Measurements from ENCODE around the gene OSBPL6.
A peak's percentile ranks its signal among the peaks of the same experiment; 100 is the strongest.
"Not testable (repeated sequence)": the region's sequence is repeated elsewhere in the genome, so short reads cannot be mapped to it uniquely, and the experiment has no call there.

OSBPL6 gene

DNA sequence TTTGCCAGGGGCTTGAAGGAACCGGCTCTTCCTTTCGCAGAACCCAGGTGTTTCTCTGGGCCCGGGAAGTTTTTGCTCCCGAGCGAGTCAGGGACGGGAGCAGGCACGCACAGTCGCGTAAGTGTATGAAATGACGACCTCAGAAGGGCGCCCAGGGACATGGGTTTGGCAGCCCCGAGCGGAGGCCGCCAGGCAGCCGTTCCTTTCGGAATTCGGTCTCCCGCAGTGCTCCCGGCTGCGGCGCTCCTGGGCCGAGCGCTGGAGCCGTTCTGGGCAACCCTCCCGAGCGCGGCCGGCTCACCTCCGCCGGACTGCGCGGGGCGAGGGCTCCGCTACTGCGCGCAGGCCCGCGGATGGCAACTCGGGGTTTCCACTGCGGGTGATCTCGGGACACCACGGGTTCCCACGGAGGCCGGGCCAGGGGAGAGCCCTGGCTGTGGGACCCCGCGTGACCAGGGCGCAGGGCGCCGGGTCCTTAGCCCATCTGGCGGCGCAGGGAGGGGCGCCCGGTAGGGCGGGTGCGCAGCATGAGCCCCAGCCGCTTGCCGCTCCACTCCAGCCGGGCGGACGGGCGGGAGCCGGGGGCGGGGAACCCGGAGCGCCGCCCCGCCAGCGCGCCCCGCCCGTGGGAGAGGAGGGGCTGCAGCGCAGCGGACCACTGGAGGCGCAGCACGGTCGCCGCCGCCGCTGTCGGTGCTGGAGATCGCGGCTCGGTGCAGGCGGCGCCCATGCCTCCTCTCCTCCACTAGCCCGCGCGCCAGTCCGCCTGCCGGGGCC lies at the start of gene OSBPL6:
OSBPL6 (plus strand) TSS at position 690 of the 777 bp plus-strand sequence. CDS start 111,673 bp downstream, outside the sequence.
- DNase-seq, result peak; percentile 88

DNA sequence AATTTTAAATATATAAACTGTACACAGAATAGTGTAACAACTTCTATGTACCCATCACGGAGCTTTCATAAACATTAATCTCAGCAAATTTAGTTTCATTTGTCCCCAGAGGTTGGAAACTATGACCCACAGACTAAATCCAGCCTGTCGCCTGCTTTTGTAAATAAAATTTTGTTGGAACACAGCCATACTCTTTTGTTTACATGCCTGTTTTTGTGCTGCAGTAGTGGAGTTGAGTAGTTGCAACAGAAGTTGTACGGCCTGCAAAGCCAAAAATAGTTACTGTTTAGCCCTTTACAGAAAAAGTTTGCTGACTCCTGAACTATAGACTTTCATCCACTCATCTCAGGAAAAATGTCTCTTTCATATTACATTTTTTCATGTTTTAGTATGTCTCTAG lies 42.3 kb upstream of the OSBPL6 start:
- peak; percentile 55 for DNase-seq

DNA sequence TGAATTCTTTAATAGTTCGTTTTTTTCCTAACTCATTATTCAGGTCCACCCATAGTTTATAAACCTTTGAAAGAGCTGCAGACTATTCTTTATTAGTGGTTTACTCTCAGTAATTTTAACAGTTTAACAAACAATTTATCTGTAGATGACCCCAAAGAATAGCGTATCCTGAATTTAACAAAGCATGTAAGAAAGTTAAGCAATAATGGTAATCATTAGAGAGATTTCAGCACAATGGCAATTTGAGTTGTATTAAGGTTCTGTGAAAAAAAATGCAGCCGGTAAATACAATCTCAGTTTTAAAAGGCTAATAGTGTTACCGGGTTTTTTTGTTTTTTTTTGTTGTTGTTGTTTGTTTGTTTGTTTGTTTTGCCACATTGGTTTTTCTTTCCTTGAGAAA lies 41.8 kb upstream of the OSBPL6 start:
- no peak for DNase-seq

DNA sequence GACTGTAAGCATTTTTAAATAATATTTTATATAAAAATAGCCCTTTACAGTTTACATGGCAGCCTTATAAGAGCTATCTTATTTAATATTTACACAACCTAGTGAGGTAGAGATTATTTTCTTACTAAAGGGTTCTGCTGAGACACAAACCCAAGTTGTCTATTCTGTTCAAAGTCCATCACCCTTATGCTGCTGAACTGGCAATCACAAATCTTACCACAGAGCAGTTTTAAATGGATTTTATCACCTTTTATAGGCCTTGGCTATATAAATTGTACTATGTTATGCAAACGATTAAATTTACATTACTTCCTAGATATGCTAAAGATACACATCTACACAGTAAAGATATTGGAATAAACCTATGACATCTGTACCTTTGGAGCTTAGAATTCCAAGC lies 41.3 kb upstream of the OSBPL6 start:
- no peak for DNase-seq

DNA sequence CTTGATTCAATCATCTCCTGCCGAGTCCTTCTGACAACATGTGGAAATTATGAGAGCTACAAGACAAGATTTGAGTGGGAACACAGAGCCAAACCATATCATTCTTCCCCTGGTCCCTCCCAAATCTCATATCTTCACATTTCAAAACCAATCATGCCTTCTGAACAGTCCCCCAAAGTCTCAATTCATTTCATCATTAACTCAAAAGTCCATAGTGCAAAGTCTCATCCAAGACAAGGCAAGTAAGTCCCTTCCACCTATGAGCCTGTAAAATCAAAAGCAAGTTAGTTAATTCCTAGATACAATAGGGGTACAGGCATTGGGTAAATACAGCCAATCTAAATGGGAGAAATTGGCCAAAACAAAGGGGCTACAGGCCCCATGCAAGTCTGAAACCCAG lies 40.4 kb upstream of the OSBPL6 start:
- not testable (repeated sequence) for DNase-seq

DNA sequence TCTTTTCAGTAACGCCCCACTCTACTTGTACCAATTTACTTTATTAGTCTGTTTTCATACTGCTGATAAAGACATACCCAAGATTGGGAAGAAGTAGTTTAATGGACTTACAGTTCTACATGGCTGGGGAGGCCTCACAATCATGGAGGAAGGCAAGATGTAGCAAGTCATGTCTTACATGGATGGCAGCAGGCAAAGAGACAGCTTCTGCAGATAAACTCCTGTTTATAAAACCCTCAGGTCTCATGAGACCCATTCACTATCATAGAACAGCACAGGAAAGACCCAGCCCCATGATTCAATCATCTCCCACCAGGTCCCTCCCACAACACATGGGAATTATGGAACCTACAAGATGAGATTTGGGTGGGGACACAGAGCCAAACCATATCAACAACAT lies 38.8 kb upstream of the OSBPL6 start:
- DNase-seq, result no peak

DNA sequence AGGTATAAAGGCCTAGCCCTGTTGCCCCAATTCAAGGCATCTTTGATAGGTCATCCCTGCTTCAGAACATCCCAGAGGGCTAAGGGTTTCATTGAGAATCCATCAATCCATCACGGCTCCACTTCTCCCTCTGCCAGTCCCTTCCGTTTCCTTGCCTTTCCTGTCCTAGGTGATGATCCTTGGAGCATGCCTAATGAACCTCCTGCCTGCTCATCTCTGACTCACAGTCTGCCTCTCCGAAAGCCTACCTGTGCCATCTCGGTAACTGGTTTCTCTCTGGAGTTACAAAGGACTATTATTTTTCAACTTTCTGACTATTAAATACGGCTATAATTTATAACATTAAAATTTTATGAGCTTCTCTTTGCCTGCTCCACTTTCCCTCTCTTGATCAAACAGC lies 36.7 kb upstream of the OSBPL6 start:
- no peak for DNase-seq

DNA sequence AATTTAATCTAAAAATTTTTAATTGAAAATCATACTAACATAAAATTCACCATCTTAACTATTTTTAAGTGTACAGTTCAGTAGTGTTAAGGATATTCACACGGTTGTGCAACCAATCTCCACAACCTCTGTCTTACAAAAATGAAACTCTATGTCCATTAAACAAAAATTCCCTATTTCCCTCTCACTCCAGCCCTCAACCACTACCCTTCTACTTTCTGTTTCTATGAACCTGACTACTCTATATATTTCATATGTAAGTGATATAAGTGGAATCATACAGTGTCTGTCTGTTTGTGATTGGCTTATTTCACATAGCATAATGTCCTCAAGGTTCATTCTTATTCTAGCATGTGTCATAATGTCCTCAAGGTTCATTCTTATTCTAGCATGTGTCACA lies 34.3 kb upstream of the OSBPL6 start:
- DNase-seq, result no peak

DNA sequence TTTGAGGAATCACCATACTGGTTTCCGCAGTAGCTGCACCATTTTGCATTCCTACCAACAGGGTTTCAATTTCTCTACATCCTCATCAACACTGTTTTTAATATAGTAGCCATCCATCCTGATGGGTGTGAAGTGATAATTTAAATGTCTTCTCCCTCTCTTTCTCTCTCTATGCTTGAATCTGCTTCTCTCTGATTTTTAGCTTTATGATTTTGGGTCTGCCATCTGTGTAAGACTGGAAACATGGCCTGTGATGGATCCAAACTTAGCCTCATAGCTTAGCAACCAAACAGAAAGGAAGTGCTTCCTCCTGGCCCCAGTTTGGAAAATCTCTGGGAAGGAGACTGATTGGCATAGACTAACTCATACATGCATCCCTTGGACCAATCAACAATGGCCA lies 33.7 kb upstream of the OSBPL6 start:
- no peak for DNase-seq

DNA sequence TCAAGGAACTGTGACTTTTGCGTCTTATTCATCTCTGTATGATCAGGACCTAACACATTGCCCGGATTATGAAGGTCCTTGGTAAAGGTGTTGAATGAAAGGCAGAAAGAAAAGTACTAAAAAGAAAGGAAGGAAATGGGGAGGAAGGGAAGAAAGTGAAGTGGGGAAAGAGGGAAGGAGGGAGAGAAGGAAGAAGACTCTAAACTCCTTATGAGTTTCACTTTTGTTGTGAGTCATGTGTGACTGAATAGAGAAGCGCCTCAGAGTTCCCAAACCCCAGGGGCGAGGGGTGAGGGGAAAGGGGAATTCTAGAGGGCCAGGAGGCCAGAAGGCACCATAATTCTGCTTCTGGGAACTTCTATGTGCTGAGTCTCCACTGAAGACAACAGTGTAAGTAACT lies 30.9 kb upstream of the OSBPL6 start:
- DNase-seq, result no peak

DNA sequence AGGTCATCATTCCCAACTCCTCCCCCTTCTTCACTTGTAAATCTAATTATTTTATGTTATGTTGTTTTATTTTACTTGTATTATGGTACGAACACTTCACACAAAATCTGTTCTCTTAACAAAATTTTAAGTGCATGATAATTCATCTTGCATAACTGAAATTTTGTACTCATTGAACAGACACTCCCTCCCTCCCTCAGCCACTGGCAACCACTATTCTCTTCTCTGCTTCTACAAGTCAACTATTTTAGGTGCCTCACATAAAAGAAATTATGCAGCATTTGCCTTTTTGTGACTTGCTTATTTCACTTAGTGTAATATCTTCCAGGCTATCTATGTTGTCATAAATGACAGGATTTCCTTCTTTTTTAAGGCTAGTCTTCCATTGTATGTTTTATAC lies 30.4 kb upstream of the OSBPL6 start:
- DNase-seq, result no peak

DNA sequence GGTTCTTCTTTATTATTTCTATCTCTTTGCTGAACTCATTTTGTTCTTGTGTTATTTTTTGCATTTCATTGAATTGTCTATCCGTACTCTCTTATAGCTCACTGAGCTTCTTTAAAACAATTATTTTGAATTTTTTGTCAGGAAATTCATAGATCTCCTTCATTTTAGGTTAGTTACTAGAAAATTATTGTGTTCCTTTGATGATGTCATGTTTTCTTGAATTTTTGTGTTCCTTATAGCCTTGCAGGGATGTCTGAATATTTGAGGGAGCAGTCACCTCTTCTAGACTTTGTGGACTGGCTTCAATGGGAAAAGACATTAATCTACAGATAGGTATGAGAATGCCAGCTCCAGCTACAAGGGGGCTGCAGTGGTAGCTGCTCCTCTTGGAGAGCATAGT lies 20.7 kb upstream of the OSBPL6 start:
- DNase-seq, result no peak

DNA sequence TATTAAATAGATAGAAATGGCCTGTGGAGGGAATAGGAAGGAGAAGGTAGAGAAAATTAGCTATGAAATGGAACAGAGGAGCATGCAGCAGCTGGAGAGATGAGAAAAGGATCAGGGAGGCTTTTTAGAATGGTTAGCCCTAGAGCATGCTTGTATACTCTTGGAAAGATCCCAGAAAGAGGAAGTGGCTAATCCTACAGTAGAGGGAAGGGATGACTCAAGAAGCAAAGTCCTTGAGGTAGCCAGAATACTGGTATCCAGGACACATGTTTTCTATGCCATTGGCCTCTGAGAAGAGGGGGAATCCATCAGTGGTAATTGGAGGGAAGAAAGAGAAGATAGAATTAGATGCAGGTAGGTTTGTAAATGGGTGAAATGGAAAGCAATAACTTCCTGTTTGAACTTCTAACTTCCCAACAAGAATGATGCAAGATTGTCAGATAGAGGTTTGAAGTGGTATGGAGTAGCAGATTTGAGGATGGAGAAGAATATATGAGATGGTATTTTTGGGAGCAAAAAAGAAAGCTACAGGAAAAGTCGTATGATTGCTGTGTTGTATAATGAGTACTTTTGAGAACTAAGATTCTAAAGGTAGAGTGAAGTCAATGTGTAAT lies 17.1 kb upstream of the OSBPL6 start:
- DNase-seq, result no peak

DNA sequence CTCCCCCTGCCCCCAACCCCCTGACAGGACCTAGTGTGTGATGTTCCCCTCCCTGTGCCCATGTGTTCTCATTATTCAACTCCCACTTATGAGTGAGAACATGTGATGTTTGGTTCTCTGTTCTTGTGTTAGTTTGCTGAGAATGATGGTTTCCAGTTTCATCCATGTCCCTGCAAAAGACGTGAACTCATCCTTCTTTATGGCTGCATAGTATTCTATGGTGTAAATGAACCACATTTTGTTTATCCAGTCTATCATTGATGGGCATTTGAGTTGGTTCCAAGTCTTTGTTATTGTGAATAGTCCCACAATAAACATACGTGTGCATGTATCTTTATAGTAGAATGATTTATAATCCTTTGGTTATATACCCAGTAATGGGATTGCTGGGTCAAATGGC lies 13.7 kb upstream of the OSBPL6 start:
- not testable (repeated sequence) for DNase-seq

DNA sequence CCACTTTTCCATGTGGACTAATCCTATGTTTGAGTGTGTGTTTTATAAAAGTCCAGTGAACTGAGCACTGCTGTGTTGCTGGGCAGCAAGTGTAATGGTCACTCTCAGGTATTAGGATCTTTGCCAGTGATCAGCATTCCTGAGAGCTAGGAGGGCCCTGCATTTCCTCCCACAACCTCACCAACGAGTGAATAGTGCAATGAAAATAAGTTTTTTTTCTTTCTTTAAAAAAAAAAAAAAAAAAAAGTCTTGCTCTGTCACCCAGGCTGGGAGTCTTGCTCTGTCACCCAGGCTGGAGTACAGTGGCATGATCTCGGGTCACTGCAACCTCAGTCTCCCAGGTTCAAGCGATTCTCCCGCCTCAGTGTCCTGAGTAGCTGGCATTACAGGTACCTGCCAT lies 6.5 kb upstream of the OSBPL6 start:
- DNase-seq, result no peak

DNA sequence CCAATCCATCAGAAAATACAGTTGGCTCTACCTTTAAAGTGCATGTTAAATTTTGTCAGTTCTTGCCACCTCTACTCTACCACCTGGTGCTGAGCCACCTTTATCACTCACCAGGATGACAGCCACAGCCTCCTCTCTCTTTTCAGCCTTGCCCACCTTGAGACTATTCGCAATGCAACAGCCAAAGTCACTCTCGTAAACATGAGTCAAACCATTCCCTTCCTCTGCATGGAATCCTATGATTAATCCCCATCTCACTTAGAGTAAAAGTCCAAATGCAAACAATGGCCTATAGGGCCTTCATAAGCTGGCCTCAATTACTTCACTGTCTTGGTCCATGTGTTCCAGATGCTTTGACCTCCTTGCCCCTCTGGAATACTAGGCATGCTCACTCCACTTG lies 5.8 kb upstream of the OSBPL6 start:
- DNase-seq, result no peak

DNA sequence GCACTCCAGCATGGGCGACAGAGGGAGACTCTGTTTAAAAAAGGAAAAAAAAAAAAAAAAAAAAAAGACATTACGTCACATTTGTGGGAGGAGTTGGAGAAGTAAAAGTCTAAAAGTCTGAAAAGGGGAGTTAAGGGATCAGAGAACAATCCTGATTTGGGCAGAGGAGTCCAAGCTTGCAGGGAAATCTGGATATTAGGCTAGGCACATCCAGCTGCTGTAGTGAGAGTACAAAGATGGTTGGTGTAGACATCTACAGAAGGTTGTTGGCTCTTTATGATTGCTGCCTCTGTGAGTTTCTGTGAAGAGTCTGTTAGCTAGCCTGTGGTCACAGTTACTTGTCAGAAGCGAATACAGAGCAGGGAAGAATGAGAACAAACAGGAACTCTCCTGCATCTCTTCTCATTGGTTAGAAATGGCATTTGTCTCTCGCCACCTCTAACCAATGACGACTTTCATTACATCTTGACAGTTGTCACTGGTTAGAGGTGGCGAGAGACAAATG lies 3.3 kb upstream of the OSBPL6 start:
- no peak for DNase-seq

DNA sequence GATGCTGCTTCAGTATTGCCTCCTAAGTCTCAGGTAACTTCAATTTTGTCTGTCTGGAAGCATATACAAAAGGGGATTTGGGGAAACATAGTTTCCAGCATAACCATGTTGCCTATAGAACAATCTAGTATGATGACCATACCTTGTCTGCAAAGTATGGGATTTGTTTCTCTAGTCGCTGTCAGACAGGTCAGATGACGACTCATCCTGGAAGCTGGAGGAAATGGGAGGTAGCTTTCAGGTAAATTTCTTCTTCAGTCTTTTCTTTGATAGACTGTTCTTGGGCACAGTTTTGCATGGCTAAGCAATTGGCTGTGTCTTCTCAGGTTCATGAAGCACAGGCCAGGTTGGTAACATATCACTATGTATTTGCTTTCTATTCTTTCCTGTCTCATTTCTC lies 2.8 kb upstream of the OSBPL6 start:
- no peak for DNase-seq

DNA sequence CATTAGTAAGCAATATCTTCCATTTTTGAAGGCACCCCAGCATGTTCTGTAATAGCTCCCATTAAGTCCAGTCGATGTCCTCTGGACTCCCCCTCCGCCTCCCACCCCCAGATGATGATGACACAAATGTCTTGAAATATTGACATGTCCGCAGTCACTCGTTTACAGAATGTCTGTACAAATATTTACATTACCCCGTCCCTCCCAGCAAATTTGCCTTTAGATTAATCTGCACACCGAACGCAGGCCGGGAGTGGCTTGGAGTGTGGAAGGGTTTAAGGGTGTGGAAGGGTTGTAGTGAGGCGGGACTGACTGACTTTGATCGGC lies 853 bp upstream of the OSBPL6 start:
- DNase-seq, result peak; percentile 78

DNA sequence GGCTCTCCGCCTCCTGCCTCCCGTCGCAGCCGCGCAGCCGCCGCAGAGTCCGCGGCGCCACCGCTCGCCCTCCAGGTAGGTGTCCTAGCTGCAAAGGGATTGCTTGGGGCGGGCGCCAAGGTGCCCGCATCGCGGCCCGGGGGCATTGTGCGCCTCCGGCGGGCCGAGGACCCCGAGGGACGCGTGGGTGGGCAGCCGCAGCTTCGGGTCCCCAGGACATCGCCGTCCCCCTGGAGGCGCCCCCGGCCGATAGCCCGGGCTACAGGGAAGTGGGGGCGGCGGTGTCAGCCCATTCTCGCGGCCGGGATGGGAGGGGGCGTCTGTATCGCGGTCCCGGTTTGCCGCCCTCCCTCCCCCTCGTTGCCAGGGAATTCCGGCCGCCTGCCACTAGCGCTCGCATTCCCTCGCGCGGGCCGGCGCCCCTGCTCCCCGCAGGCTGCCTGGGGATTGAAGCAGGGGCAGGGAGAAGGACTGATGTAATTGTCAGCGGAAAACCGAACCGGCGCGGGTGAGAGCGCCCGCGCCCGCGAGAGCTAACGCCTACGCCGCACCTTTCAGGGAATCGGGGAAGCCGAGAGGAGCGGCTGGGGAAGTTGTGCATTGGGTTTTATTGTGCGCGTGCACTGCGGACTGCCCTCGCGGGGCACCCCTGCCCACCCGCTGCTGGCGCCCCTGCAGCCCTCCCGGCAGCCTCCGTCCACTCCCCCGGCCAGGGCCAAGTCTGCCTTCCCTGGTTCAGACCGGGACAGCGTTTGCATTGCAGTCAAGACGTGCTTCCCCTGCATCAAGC lies 483 bp downstream of the OSBPL6 start:
- peak; percentile 78 for DNase-seq

DNA sequence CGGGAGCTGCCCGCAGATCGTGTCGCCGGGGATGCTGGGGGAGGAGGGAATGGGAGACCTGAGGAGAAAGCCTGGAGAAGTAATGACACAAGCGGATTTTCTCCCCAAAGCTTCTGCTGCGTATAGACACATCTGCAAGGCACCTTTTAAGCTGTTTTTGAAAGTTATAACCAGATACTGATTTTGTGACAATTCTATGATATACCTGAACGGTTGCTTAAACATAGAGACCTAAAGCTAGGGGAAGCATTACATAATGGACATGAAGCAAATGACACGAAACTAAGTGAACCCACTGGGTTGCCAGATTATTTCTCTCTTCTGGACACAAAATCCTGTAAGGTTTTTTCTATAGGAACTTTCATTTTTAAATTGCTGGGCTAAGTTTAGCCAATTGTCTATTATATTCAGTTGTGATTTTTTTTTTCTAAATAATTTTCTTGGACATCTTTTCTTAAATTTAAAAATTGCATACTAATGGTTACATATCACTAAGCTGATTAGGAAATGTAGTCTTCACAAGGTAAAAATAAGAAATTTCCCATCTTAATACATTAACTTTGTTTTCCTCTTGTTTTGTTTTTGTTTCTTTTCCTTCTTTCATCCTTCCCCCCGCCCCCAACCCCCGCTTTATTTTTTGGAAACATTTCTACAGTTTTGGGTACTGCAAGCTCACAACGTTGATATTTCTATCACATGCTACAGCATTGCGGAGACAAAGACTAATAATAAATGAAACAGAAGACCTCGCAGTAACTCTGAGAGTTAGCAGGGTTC lies 1.3 kb downstream of the OSBPL6 start:
- no peak for DNase-seq

DNA sequence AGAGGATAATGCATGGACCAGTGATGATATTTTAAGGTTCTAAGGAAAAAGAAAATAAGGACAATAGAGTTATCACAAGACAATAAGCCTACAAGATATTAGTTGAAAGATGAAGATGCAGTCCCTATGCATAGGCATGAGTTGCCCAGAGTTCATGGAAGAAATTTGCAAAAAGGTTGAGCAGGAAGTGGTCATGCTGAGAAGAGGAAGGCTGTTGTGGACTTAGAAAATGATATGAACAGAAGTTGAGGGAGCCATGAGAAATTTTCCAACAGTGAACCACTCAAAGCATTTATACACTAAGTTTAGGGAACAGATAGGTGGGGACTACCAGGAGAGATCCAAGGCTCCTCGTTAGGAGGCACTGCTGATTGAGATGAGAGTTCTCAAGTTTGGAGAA lies 3.5 kb downstream of the OSBPL6 start:
- no peak for DNase-seq

DNA sequence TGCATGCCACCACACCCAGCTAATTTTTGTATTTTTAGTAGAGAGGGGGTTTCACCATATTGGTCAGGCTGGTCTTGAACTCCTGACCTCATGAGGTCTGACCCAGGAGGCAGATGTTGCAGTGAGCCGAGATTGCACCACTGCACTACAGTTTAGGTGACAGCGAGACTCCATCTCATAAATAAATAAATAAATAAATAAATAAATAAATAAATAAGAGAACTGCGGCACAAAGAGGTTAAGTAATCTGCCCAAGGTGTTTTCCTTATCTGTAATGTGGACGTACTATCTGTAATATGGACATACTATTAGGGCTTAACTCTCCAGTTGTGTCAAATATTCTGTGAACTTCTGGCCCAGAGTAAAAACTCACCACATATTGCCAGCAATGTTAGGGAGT lies 4.1 kb downstream of the OSBPL6 start:
- not testable (repeated sequence) for DNase-seq

Measured in NCI-H69 (cell line).